ENCODE measurements around the gene DPM2.
A peak's percentile ranks its signal among the peaks of the same experiment; 100 is the strongest.

Gene DPM2

GRCh38 chr9:127937388-127938297, at the start of gene DPM2:
TSS of gene DPM2 (minus strand) at chr9:127937854. CDS start at chr9:127937820, 34 bp downstream.
- no peak for DNase-seq

- DNase-seq: no peak
Observed at GRCh38 chr9:127987103-127987614, 49.5 kb upstream of the DPM2 start.

- DNase-seq: no peak
Observed at GRCh38 chr9:127985011-127985410, 47.4 kb upstream of the DPM2 start.

- DNase-seq: peak; percentile 59
Observed at GRCh38 chr9:127983847-127984289, 46.2 kb upstream of the DPM2 start.

- no peak for DNase-seq
Observed at GRCh38 chr9:127982912-127983311, 45.3 kb upstream of the DPM2 start.

- DNase-seq: no peak
Observed at GRCh38 chr9:127981559-127982121, 44.0 kb upstream of the DPM2 start.

GRCh38 chr9:127980706-127981558, 43.3 kb upstream of the DPM2 start, which contains the start of gene EEIG1:
TSS of gene EEIG1 (minus strand) at chr9:127980989. CDS start at chr9:127980137, 852 bp downstream.
- DNase-seq: peak; percentile 55

GRCh38 chr9:127980060-127980705, 42.5 kb upstream of the DPM2 start:
- DNase-seq: no peak

GRCh38 chr9:127979333-127980059, 41.8 kb upstream of the DPM2 start:
- no peak for DNase-seq

- no peak for DNase-seq
Observed at GRCh38 chr9:127979015-127979332, 41.3 kb upstream of the DPM2 start.

GRCh38 chr9:127977884-127978647, 40.4 kb upstream of the DPM2 start:
- DNase-seq: no peak

GRCh38 chr9:127977009-127977883, 39.6 kb upstream of the DPM2 start:
- no peak for DNase-seq

GRCh38 chr9:127976498-127976897, 38.8 kb upstream of the DPM2 start:
- peak; percentile 49 for DNase-seq

- no peak for DNase-seq
Observed at GRCh38 chr9:127975376-127976315, 38.0 kb upstream of the DPM2 start.

- no peak for DNase-seq
Observed at GRCh38 chr9:127974769-127975261, 37.2 kb upstream of the DPM2 start.

- no peak for DNase-seq
Observed at GRCh38 chr9:127974001-127974768, 36.5 kb upstream of the DPM2 start.

- DNase-seq: no peak
Observed at GRCh38 chr9:127973169-127974000, 35.7 kb upstream of the DPM2 start.

Measured in NCI-H1436 treated with DMSO at 0.1 percent for 48 hours (cell line).